Measurements from ENCODE around the gene PPP1R15B.

The PPP1R15B gene

DNA sequence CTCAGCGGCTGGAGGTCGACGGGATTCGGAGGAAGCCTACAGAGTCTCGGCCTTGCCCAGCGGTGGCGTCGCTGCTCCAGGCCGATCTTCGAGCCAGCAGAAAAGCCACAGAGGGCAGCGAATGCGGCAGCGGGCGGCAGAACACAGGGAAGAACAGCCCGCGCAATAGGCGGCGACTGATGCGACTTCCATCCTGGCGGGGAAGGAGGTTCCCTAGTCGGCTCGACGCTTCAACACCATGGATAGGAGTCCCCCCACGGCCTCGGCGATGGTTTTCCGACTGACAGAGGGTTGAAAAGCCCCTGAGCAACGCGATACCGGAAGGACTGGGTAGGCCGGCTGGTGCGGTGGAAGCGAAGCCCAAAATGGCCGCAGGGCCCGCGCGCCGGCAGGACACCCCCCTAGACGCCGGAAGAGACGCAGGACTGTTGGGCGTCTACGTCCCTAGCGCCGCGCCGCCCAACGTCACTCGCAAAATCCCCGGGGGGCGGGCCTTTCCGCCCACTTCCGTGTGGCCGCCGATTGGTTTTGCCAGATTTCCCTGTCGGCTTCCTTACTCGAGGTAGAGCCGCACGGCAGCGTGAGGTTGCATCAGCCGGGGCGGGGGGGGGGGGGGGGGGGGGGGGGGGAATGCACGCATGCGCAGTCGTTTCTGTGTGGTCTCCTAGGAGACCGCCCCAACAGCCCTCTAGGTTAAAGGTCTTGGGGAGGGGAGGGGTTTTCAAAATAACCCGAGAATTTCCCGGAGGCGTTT is at the start of gene PPP1R15B:
PPP1R15B (minus strand) TSS at position 367 of the 754 bp plus-strand sequence. CDS start 406 bp downstream, outside the sequence.
- peak; percentile 72 for FAIRE-seq

- FAIRE-seq: no peak
Measured at GRCh38 chr1:204460346-204460745, 48.7 kb upstream of the PPP1R15B start.

GRCh38 chr1:204459706-204460105 is 48.1 kb upstream of the PPP1R15B start:
- no peak for FAIRE-seq

DNA sequence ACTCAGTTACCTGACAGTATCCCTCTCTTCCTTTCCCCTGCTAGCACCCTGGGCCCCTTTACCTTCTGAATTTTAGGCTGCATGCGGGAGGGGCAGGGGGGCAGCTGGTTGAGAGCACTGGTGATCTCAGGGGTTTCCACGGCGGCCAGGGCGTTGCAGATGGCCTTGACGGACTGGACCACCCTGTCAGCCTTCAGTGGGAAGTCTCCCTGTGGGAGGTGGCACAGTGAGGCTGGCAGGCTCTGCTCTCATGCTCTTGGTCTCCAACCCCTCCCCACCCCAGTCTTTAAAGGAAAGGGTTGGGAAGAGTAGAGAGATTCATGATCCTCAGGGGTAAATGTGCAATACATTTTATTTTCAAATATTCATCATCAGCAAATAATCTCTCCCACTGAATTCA is 46.0 kb upstream of the PPP1R15B start:
- no peak for FAIRE-seq

- FAIRE-seq: no peak
Measured at GRCh38 chr1:204456826-204457442, 45.3 kb upstream of the PPP1R15B start.

GRCh38 chr1:204455831-204456145 is 44.2 kb upstream of the PPP1R15B start:
- no peak for FAIRE-seq

DNA sequence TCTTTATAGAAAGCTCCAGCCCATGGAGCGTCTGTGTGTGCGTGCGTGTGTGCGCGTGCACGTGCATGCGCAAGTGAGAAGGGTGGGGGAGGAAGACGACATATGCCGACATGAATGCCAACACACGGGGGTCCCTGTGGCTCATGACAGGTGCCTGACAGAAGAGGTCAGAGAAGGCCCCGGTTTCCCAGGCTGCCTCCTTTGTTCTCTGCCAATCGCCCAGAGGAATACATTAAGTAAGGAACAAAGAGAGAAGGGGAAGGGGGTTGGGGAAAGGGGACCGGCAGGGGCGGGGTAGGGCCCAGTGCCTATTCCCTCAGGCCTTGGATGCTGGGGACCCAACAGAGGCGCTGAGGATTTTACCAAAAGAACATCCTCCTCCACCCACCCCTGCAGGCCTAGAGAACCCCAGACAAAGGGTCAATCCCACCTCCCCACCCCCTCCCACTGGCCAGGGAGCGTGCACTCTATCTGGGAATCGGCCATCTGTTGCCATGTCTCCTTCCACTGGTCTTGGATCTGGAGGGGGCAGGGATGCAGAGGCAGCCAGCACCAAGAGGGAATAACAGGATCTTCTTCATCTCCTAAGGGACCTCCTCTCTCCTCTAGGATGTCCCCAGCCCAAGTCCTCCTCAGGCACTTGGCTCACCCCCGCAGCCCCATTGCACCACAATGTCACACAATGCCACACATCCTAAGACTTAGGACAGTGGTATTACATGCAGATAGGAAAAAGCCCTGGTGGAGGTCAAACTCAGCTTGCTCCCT is 43.6 kb upstream of the PPP1R15B start:
- no peak for FAIRE-seq

GRCh38 chr1:204454476-204454875 is 42.9 kb upstream of the PPP1R15B start:
- FAIRE-seq: no peak

- no peak for FAIRE-seq
Measured at GRCh38 chr1:204453141-204453772, 41.6 kb upstream of the PPP1R15B start.

GRCh38 chr1:204451352-204452124 is 39.9 kb upstream of the PPP1R15B start:
- no peak for FAIRE-seq

DNA sequence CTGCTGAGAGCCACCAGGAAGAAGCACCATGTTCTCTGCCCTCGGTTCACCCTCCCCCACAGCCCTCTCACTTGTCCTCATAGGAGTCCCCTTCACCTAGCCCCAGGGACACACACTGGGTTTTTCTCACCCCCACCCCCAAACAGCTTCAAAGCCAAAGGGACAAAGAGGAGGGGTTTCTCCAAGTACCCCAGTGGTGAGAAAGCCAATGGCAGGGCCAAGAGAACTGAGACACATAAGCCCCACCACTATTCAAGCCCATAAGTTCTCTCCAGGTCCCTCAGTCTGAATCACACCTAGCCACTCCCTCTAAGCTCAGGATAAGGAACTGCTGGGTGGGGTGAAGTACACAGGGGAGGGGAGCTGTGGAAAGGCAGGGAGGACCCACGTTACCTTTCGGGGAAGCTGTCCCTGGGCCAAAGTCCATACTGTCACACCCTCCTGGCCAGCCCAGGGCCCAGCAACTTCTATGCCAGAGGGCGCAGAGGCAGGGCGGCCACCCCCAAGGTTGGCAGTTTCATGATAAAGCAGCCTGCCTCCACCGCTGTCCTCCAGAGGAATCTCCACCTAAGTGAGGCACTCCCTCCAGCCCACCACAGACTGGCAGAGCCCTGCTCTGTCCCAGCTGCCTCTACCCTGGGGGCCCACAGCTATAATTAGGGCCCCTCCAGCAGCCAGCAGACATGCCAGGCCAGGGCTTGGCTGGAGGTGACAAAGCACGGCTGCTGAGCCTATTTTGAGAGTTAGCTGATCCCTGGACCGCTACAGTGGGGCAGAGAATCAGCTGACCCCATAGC is 39.0 kb upstream of the PPP1R15B start:
- no peak for FAIRE-seq

DNA sequence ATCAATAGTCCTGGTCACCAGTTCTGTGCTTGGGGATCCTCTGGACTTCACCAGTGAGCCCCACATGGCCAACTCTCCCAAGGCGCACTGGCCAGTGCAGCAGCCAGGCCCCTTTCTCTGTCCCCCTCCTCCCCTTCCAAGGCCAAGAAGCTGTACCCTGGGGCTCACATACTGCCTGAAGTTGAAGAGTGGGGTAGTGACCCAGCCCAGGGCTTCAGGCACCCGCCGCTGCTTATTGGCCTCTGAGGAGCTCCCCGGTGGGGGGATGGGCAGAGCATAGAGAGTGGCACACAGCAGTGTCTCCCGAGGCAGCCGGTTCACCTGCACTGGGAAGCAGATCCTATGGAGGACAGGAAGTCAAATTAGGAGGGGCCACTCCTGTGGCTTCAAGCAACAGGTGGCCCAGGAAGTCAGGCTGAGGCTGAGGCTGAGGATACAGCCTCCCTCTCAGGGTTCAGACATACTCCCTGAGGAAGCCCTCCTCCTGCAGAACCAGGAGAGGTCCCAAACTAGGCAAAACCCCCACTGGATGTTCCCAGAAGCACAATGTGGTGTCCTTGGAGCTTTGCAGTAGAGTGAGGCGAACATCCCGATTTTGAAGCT is 38.2 kb upstream of the PPP1R15B start:
- no peak for FAIRE-seq

- FAIRE-seq: no peak
Measured at GRCh38 chr1:204448991-204449677, 37.5 kb upstream of the PPP1R15B start.

- no peak for FAIRE-seq
Measured at GRCh38 chr1:204448344-204448964, 36.8 kb upstream of the PPP1R15B start.

- FAIRE-seq: no peak
Measured at GRCh38 chr1:204447736-204448135, 36.1 kb upstream of the PPP1R15B start.

- no peak for FAIRE-seq
Measured at GRCh38 chr1:204447190-204447589, 35.6 kb upstream of the PPP1R15B start.

DNA sequence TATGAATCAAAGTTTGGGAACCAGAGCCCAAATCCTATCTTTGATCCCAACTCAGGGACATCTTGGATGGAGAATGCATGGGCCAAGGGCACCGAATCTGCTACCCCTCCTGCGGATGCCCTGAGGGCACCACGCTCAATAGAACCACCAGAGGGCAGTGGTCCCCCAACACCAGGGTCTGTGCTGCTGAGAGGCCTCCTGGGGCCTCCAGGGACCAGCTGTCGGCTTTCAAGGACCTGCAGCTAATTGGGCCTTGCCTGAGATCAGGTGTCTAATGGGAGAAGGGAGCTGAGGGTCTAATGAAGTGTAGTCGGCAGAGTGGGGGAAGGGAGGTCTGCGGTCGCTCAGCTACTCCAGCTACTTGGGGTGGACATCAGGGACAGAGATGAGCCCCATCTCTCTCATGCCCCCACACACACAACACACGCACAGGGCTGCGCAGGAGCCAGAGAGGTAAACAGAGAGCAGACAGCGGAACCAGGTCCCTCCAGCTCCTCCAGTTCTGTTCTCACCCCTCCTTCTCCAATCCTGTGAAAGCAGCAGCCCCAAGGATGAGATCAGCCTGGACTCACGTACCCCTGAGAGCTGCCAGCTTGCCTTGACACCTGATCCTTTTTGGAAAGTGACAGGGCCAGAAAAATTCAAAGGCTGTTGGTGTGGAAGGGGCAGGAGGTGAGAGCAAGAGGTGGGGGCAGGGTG is 34.9 kb upstream of the PPP1R15B start:
- FAIRE-seq: no peak

DNA sequence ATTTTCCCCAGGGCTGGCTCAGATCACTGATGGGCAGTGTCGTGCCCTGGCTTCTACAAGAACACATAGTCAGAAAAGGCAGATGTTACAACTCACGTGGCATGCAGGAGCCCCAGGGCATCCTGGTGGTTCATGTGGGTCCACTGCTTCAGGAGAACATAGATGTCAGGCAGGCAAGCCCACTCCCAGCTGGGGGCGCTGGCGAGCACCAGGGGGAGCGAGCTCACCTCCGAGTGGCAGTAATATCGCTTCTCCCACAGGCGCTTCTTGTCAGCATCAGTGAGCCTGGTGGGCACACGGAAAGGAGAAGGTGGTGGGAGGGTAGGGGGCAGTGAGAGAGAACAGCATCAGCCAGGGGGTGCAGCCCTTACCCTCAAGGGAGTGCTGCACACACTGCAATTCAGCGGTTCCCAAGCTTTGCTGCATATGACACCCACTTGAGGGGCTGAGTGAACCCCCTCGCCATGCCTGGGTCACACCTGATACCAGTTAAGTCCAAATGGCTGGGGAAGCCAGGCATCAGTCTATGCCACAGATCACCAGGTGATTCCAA is 34.3 kb upstream of the PPP1R15B start:
- FAIRE-seq: no peak

- FAIRE-seq: no peak
Measured at GRCh38 chr1:204443871-204444581, 32.4 kb upstream of the PPP1R15B start.
